Activated CD4-positive, alpha-beta T cell treated with anti-CD3 and anti-CD28 coated beads for 36 hours (primary cell): ENCODE results near the gene CYFIP2. TPM values are rescaled to one million over a fixed set of nuclear protein-coding genes. Genes with fewer than 3 reads are reported as not detected.
"Not testable (repeated sequence)": the region's sequence is repeated elsewhere in the genome, so short reads cannot be mapped to it uniquely, and the experiment has no call there.

ENCODE experiments used
- ATAC-seq: fragments of 200-7000 bp; cut with Tn5 transposase; one replicate; pipeline ENCODE4 v1.10.0; 2021; ENCODE audit warnings: mild to moderate bottlenecking, moderate library complexity
- CTCF ChIA-PET: fragments of 350-600 bp; sonication (Branson Sonifier 250); formaldehyde crosslinking; loops from one replicate; lab custom pipeline; 2021; ENCODE audit warnings: antibody characterized with exemption; lab: Charles Lee
- POLR2A ChIA-PET: fragments of 350-600 bp; sonication (Branson Sonifier 250); formaldehyde crosslinking; loops from one replicate; lab custom pipeline; 2021; ENCODE audit warnings: antibody characterized with exemption, inconsistent platforms; lab: Charles Lee
- DNase-seq: peaks from one replicate; pipeline ENCODE4 v3.0.0-alpha.2; 2020
- H3K27ac Mint-ChIP-seq: one replicate; pipeline ENCODE4 v1.8.0; 2021; ENCODE audit warnings: mixed read lengths
- H3K27me3 Mint-ChIP-seq: one replicate; pipeline ENCODE4 v1.8.0; 2021; ENCODE audit warnings: mixed read lengths
- H3K36me3 Mint-ChIP-seq: one replicate; pipeline ENCODE4 v1.8.0; 2021; ENCODE audit warnings: low read depth, mixed read lengths
- H3K4me1 Mint-ChIP-seq: one replicate; pipeline ENCODE4 v1.8.0; 2021; ENCODE audit warnings: mixed read lengths
- H3K4me3 Mint-ChIP-seq: one replicate; pipeline ENCODE4 v1.8.0; 2021; ENCODE audit warnings: mild to moderate bottlenecking, moderate library complexity, mixed read lengths
- H3K9me3 Mint-ChIP-seq: one replicate; pipeline ENCODE4 v1.8.0; 2021; ENCODE audit warnings: low read depth, mixed read lengths
- intact Hi-C, 2 experiments: fragments of 100-400 bp; cut with DNase I in 1 of 2; cut with micrococcal nuclease in 1 of 2; formaldehyde crosslinking; loops; one replicate each; pipeline versions ENCODE4 v1.14.2 to v1.15.1; 2022 to 2024; cut with DNase I, micrococcal nuclease
- total RNA-seq, 2 experiments: library from RNA; stranded (reverse); gene quantifications; one replicate each; pipeline ENCODE4 v1.2.3, GENCODE V29; 2021

Gene CYFIP2
- total RNA-seq, 2 experiments from 2014 or later, result 277 to 526 TPM

DNA sequence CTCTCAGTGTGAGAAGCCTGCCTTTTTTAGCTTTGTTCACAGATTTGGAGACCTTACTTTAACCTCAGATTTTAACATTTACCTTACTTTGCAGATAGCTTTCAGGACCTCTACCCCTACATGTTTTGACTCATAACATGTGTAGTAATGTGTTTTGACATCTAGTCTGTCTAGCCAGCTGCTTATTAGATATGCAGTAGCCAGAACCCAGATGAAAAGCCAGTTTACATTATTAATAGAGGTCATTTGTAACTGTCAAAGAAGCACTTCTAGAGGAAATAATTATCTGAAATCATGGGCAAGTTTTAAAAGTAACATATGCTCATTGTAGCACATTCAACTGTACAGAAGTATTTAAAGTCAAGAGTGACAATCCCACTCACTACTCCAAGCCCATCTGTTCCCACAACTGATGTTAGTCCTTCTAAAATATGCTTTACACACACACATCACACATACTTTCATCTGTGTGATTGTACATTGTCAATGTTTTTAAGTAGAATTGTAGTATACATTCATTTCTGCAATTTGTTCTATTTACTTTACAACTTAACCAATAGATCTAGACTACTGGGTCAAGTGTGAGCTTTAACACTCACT is 122.3 kb downstream of the CYFIP2 start:
- Mint-ChIP-seq H3K27ac (peak overlapping the region; percentile 56), H3K4me3 (no peak overlapping the region), H3K27me3 (no peaks in the 10 kb centered on the region), H3K36me3 (peaks cover 71% of the 10 kb centered on the region), H3K9me3 (no peaks in the 10 kb centered on the region), H3K4me1 (peaks cover 24% of the 10 kb centered on the region)
- ChIA-PET POLR2A (no interaction called here), CTCF (interaction anchor here (0.6 to 1.3 kb wide), 3 partner anchors 44 to 604 kb away, joined by 3 to 7 read pairs (median 3); no protein-coding TSS in a partner anchor)
- no peak for DNase-seq
- intact Hi-C loops, result no loop called here
- no peak for ATAC-seq

DNA sequence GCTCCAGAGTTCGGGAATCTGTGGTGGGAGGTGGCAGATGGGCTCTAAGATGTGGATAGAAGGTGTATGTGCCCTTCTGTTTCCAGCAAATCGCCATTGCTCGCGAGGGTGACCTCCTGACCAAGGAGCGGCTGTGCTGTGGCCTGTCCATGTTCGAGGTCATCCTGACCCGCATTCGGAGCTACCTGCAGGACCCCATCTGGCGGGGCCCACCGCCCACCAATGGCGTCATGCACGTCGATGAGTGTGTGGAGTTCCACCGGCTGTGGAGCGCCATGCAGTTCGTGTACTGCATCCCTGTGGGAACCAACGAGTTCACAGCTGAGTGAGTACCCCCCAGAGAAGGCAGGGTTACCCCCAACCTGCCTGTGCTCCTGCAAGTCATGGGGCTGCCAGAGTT is 123.2 kb downstream of the CYFIP2 start:
- Mint-ChIP-seq H3K27me3 (no peaks in the 10 kb centered on the region), H3K4me1 (peaks cover 24% of the 10 kb centered on the region), H3K36me3 (peaks cover 70% of the 10 kb centered on the region), H3K4me3 (no peak overlapping the region), H3K9me3 (no peaks in the 10 kb centered on the region), H3K27ac (peak overlapping the region; percentile 96)
- ATAC-seq (no peak), DNase-seq (no peak)
- POLR2A ChIA-PET, result no interaction called here
- intact Hi-C loops, result no loop called here
- CTCF ChIA-PET, result interaction anchor here (1.1 to 2.2 kb wide), 6 partner anchors 17 to 354 kb away, joined by 3 to 9 read pairs (median 7); partner anchors contain the start of gene LSM11

GRCh38 chr5:157390133-157390532 is 124.2 kb downstream of the CYFIP2 start:
- H3K27me3 Mint-ChIP-seq, result no peaks in the 10 kb centered on the region
- peaks cover 68% of the 10 kb centered on the region for H3K36me3 Mint-ChIP-seq
- peak overlapping the region; percentile 12 for H3K4me3 Mint-ChIP-seq
- intact Hi-C loops, result loop anchor here (1.0 to 5.0 kb wide), 6 partner anchors 48 to 353 kb away; partner anchors contain the start of genes LSM11 (in 1 of the 2), MED7 (in 1 of the 2), NIPAL4 (in 1 of the 2) and THG1L (in 1 of the 2)
- peaks cover 24% of the 10 kb centered on the region for H3K4me1 Mint-ChIP-seq
- ChIA-PET CTCF (interaction anchor here (0.6 to 2.2 kb wide), 11 partner anchors 11 to 407 kb away, joined by 3 to 9 read pairs (median 6); partner anchors contain the start of gene LSM11), POLR2A (interaction anchor here (0.6 to 1.7 kb wide), 3 partner anchors 39 to 582 kb away, joined by 4 to 7 read pairs (median 6); partner anchors contain the start of gene MED7)
- H3K9me3 Mint-ChIP-seq, result no peaks in the 10 kb centered on the region
- ATAC-seq (no peak), DNase-seq (no peak)
- peak overlapping the region; percentile 96 for H3K27ac Mint-ChIP-seq

GRCh38 chr5:157390551-157391297 is 124.8 kb downstream of the CYFIP2 start:
- peaks cover 24% of the 10 kb centered on the region for H3K4me1 Mint-ChIP-seq
- ChIA-PET CTCF (interaction anchor here (0.6 to 2.2 kb wide), 10 partner anchors 12 to 352 kb away, joined by 3 to 9 read pairs (median 6); partner anchors contain the start of gene LSM11), POLR2A (interaction anchor here (0.5 to 1.7 kb wide), 4 partner anchors 40 to 582 kb away, joined by 4 to 7 read pairs (median 6); partner anchors contain the start of gene MED7)
- ATAC-seq (peak; percentile 98), DNase-seq (peak; percentile 88)
- H3K27ac Mint-ChIP-seq, result peak overlapping the region; percentile 96
- H3K27me3 Mint-ChIP-seq, result no peaks in the 10 kb centered on the region
- no peaks in the 10 kb centered on the region for H3K9me3 Mint-ChIP-seq
- H3K36me3 Mint-ChIP-seq, result peaks cover 66% of the 10 kb centered on the region
- intact Hi-C loops, result loop anchor here (1.0 to 5.0 kb wide), 6 partner anchors 48 to 353 kb away; partner anchors contain the start of genes LSM11 (in 1 of the 2), MED7 (in 1 of the 2), NIPAL4 (in 1 of the 2) and THG1L (in 1 of the 2)
- peak overlapping the region; percentile 12 for H3K4me3 Mint-ChIP-seq

- no peak for ATAC-seq
- H3K4me3 Mint-ChIP-seq, result no peak overlapping the region
- DNase-seq, result no peak
- ChIA-PET POLR2A (no interaction called here), CTCF (no interaction called here)
- H3K27me3 Mint-ChIP-seq, result peaks cover 5% of the 10 kb centered on the region
- H3K36me3 Mint-ChIP-seq, result peaks cover 9% of the 10 kb centered on the region
- peaks cover 12% of the 10 kb centered on the region for H3K4me1 Mint-ChIP-seq
- intact Hi-C loops, result no loop called here
- peaks cover 7% of the 10 kb centered on the region for H3K9me3 Mint-ChIP-seq
- no peak overlapping the region for H3K27ac Mint-ChIP-seq
Observed at GRCh38 chr5:157398305-157398704, 132.4 kb downstream of the CYFIP2 start.

- CTCF ChIA-PET, result interaction anchor here (0.5 to 1.5 kb wide), 4 partner anchors 9 to 112 kb away, joined by 3 read pairs; no protein-coding TSS in a partner anchor
- POLR2A ChIA-PET, result no interaction called here
- H3K9me3 Mint-ChIP-seq, result peaks cover 18% of the 10 kb centered on the region
- DNase-seq (no peak), ATAC-seq (peak; percentile 90)
- H3K36me3 Mint-ChIP-seq, result peaks cover 2% of the 10 kb centered on the region
- H3K4me3 Mint-ChIP-seq, result no peak overlapping the region
- no peak overlapping the region for H3K27ac Mint-ChIP-seq
- peaks cover 10% of the 10 kb centered on the region for H3K27me3 Mint-ChIP-seq
- H3K4me1 Mint-ChIP-seq, result peaks cover 12% of the 10 kb centered on the region
- intact Hi-C loops, result no loop called here
Observed at GRCh38 chr5:157400741-157401495, 135.0 kb downstream of the CYFIP2 start.

DNA sequence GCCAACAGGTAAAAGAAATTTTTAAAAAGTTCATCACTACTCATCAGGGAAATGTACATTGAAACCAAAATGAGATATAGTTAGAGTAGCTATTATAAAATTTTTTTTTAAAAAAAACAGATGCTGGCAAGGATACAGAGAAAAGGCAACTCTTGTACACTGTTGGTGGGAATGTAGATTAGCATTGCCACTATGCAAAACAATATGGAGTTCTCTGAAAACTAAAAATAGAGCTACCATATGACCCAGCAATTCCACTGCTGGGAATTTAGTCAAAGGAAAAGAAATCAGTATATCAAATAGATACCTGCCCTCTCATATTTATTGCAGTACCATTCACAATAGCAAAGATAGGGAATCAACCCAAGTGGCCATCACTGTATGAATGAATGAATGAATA is 149.9 kb downstream of the CYFIP2 start:
- DNase-seq, result no peak
- Mint-ChIP-seq H3K9me3 (peaks cover 14% of the 10 kb centered on the region), H3K27me3 (peaks cover 4% of the 10 kb centered on the region), H3K27ac (no peak overlapping the region), H3K4me3 (no peak overlapping the region), H3K4me1 (no peaks in the 10 kb centered on the region), H3K36me3 (no peaks in the 10 kb centered on the region)
- intact Hi-C loops, result loop anchor here in 1 of 2 experiments (10.0 kb wide), 1 partner anchor 1999 kb away; no protein-coding TSS in a partner anchor
- ChIA-PET POLR2A (no interaction called here), CTCF (interaction anchor here (0.9 kb wide), 1 partner anchor 15 kb away, joined by 3 read pairs; no protein-coding TSS in a partner anchor)
- ATAC-seq, result no peak

DNA sequence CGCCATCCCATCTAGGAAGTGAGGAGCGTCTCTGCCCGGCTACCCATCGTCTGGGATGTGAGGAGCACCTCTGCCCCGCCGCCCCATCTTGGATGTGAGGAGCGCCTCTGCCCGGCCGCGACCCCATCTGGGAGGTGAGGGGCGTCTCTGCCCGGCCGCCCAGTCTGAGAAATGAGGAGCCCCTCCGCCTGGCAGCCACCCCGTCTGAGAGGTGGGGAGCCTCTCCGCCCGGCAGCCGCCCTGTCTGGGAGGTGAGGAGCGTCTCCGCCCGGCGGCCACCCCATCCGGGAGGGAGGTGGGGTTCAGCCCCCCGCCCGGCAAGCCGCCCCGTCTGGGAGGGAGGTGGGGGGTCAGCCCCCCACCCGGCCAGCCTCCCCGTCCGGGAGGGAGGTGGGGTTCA is 153.6 kb downstream of the CYFIP2 start:
- ATAC-seq, H3K4me3 Mint-ChIP-seq, H3K36me3 Mint-ChIP-seq, POLR2A ChIA-PET, H3K9me3 Mint-ChIP-seq, CTCF ChIA-PET, DNase-seq, H3K27me3 Mint-ChIP-seq, H3K4me1 Mint-ChIP-seq, H3K27ac Mint-ChIP-seq: not testable (repeated sequence)
- intact Hi-C loops, result loop anchor here in 1 of 2 experiments (10.0 kb wide), 1 partner anchor 1995 kb away; no protein-coding TSS in a partner anchor

GRCh38 chr5:157429920-157430319 is 164.0 kb downstream of the CYFIP2 start:
- H3K4me3 Mint-ChIP-seq, H3K9me3 Mint-ChIP-seq, intact Hi-C loops, POLR2A ChIA-PET, H3K27me3 Mint-ChIP-seq, DNase-seq, H3K36me3 Mint-ChIP-seq, ATAC-seq, H3K4me1 Mint-ChIP-seq, H3K27ac Mint-ChIP-seq: not testable (repeated sequence)
- CTCF ChIA-PET, result interaction anchor here (0.6 to 4.9 kb wide), 3 partner anchors 47 to 507 kb away, joined by 3 to 30 read pairs (median 3); partner anchors contain the start of gene LSM11

GRCh38 chr5:157431544-157432200 is 165.7 kb downstream of the CYFIP2 start:
- Mint-ChIP-seq H3K9me3 (peaks cover 2% of the 10 kb centered on the region), H3K27me3 (peaks cover 2% of the 10 kb centered on the region), H3K4me1 (peaks cover 5% of the 10 kb centered on the region), H3K36me3 (no peaks in the 10 kb centered on the region), H3K27ac (no peak overlapping the region), H3K4me3 (no peak overlapping the region)
- POLR2A ChIA-PET, result no interaction called here
- DNase-seq (peak; percentile 53), ATAC-seq (peak; percentile 99)
- intact Hi-C loops, result loop anchor here (1.0 to 2.0 kb wide), 6 partner anchors 40 to 312 kb away; partner anchors contain the start of gene LSM11 (in 2 of the 2)
- CTCF ChIA-PET, result interaction anchor here (0.7 to 4.9 kb wide), 41 partner anchors 8 to 327 kb away, joined by 3 to 66 read pairs (median 4); partner anchors contain the start of genes LSM11 and NIPAL4
